ENCODE measurements around the gene PHKG1. TPM values are rescaled to one million over a fixed set of nuclear protein-coding genes. Genes with fewer than 3 reads are reported as not detected.
A peak's percentile ranks its signal among the peaks of the same experiment; 100 is the strongest.

PHKG1 gene
- total and polyA plus RNA-seq, 2 of the 8 experiments (the other 6 are each of a cell fraction or from before 2014, with no cell fraction given) = 0.03 to 0.61 TPM

DNA sequence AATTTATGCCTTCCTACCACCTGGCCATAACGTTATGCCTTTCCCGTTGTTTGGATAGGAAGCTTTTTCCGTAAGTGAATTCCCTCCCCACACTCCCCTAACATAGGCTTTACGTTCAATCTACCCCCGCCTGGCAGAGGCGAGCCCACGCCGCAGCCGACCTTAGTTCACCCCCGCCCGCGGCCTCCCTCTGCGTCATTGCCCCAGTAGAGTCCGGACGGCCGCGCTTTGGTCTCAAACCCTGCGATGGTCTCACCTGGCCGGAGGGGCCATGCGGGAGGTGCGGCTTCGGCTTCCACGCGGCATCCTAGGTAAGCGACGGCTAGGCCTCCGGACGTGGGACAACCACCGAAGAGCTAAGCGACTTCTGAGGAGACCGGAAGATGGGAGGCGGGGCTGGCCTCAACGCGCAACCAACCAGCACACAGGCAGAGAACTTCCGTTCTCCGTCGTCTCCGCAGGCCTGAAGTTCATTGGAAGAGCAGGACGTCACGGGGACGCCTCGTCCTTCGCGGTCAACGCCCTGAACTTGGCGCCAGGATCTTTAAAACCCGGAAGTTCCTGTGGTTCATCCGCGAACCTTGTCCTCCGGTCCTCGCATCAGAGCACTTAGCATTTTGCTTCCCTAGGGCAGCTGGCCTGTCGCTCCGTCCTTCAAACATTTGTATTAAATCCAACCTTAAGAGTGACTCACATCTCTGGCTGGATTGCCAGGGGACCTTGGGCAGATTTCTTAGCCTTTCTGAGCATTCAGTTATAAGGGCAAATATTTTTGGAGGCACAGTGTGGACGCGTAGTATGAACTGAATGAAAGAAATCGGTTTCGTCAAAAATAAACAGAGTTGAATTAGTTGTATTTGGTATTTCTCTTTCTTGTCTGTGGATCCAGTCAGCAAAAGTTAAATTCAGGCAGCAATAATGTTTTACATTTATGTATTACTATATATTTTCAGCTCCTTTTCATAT is 13.6 kb upstream of the PHKG1 start, which contains the start of gene CHCHD2:
Gene CHCHD2, minus strand, starts transcription at position 369 of the 966 bp plus-strand sequence. Its CDS starts 63 bp downstream, at position 306.
- H3K79me2 ChIP-seq (ENCODE audit: control insufficient read depth in 1 of 2, insufficient read depth in 2 of 2, low read length in 2 of 2) = peaks cover 0 to 10% of the 10 kb centered on the region in 2 experiments; a peak in 2 of 4 replicates
- H3K4me1 ChIP-seq (replicated peaks in 1 of 4; ENCODE audit: control insufficient read depth in 3 of 4, insufficient read depth in 4 of 4, low read length in 3 of 4) = no peaks in the 10 kb centered on the region
- H3K36me3 ChIP-seq (ENCODE audit: control insufficient read depth in 2 of 4, insufficient read depth in 4 of 4, low read length in 3 of 4) = peaks cover 4 to 19% (median 11%) of the 10 kb centered on the region in 4 experiments; a peak in 7 of 8 replicates
- H2AK5ac ChIP-seq (ENCODE audit: low read depth, low read length) = no peak within 1 kb of the TSS
- H2BK12ac ChIP-seq (ENCODE audit: low read depth, low read length) = no peak within 1 kb of the TSS
- no peak for FAIRE-seq
- H2BK20ac ChIP-seq (ENCODE audit: low read length) = no peak within 1 kb of the TSS
- H4K91ac ChIP-seq (replicated peaks; ENCODE audit: insufficient read length, low read length) = no peak within 1 kb of the TSS
- no peak within 1 kb of the TSS; the same call in 1 of the 2 replicates for H3K18ac ChIP-seq (ENCODE audit: extremely low read depth, low read length)
- H2BK15ac ChIP-seq (ENCODE audit: low read length) = no peak within 1 kb of the TSS
- H2BK120ac ChIP-seq (replicated peaks; ENCODE audit: low read depth, low read length) = no peak within 1 kb of the TSS
- peak within 1 kb of the TSS; percentile 51; the same call in 1 of the 2 replicates for H2AFZ ChIP-seq (ENCODE audit: low read length)
- H3K14ac ChIP-seq (ENCODE audit: insufficient read length) = no peak within 1 kb of the TSS
- H3K27me3 ChIP-seq (replicated peaks in 1 of 4; ENCODE audit: control insufficient read depth in 3 of 4, extremely low read depth in 1 of 4, insufficient read depth in 3 of 4, low read length in 3 of 4) = no peaks in the 10 kb centered on the region
- peak within 1 kb of the TSS; percentile 76; the same call in 1 of the 2 replicates for H4K8ac ChIP-seq (ENCODE audit: extremely low read depth, insufficient read depth, low read length)
- peaks cover 5% of the 10 kb centered on the region; the same call in 1 of the 2 replicates for H3K23me2 ChIP-seq (ENCODE audit: low read depth, low read length)
- H4K5ac ChIP-seq (ENCODE audit: insufficient read length, low read depth, low read length) = no peak within 1 kb of the TSS
- H3K27ac ChIP-seq (ENCODE audit: low read depth, low read length) = peak within 1 kb of the TSS; percentile 58; the same call in 1 of the 2 replicates
- no peak within 1 kb of the TSS for H3K23ac ChIP-seq (ENCODE audit: insufficient read length)
- 41% methylated on average over 55 of the region's 57 CpGs; no CpG with 5 or more reads in 1 of the 2 experiments for WGBS, 2 experiments (ENCODE audit: extremely low coverage in 1 of 2, insufficient coverage in 1 of 2, insufficient read length in 1 of 2, insufficient replicate concordance in 2 of 2, low coverage in 1 of 2, low lambda C conversion rate in 2 of 2, missing lambda C conversion rate in 1 of 2)
- H2BK5ac ChIP-seq (ENCODE audit: low read depth, low read length) = 0 out of 2 replicates have a peak within 1 kb of the TSS, but pooled peaks have one; percentile 28
- peak within 1 kb of the TSS in 3 of 4 experiments; percentile 58 to 91 (median 73); a peak in 6 of 7 replicates for H3K9ac ChIP-seq (replicated peaks in 1 of 4; ENCODE audit: extremely low read depth in 1 of 4, low read depth in 3 of 4, low read length in 3 of 4)
- H3K79me1 ChIP-seq (ENCODE audit: low read depth, low read length) = no peaks in the 10 kb centered on the region
- H3K4me3 ChIP-seq (ENCODE audit: extremely low read depth in 1 of 4, insufficient read depth in 2 of 4, low read depth in 3 of 4, low read length in 4 of 4) = peak within 1 kb of the TSS; percentile 75 to 93 (median 86)
- peaks cover 0 to 2% of the 10 kb centered on the region in 2 experiments for H4K20me1 ChIP-seq (replicated peaks in 1 of 2; ENCODE audit: control insufficient read depth in 1 of 2, insufficient read depth in 2 of 2, low read length in 2 of 2)
- peak; percentile 59 to 83 for DNase-seq (ENCODE audit: low read depth in 1 of 2, low spot score in 2 of 2)
- no peak within 1 kb of the TSS for H3K56ac ChIP-seq (replicated peaks; ENCODE audit: insufficient read length, low read depth, low read length)
- H3K9me3 ChIP-seq (ENCODE audit: insufficient read depth in 2 of 2, low read depth in 1 of 2, low read length in 1 of 2) = peaks cover 12 to 35% of the 10 kb centered on the region in 2 experiments; a peak in 2 of 4 replicates
- H3K4ac ChIP-seq (replicated peaks; ENCODE audit: insufficient read length, low read depth, low read length) = no peak within 1 kb of the TSS
- H3K4me2 ChIP-seq (ENCODE audit: insufficient read depth in 1 of 2, low read depth in 2 of 2, low read length in 2 of 2) = peak within 1 kb of the TSS; percentile 62 to 84
- CTCF ChIA-PET (ENCODE audit: partially characterized antibody) = interaction anchor here (0.6 kb wide), 1 partner anchor 28 kb away, joined by 3 read pairs; no protein-coding TSS in a partner anchor
- POLR2A ChIA-PET (ENCODE audit: partially characterized antibody) = interaction anchor here (0.7 to 2.1 kb wide), 4 partner anchors 55 to 219 kb away, joined by 3 to 7 read pairs (median 4); partner anchors contain the start of genes CCT6A, PSPH and ZNF713
- TF ChIP-seq MAX (IDR thresholded peaks at IDR 0.05) (0 out of 2 replicates have a peak, but pooled peaks have one; percentile 33), SP1 (IDR thresholded peaks at IDR 0.05; ENCODE audit: low read depth, low read length) (peak; percentile 88), CHD2 (IDR thresholded peaks at IDR 0.05; ENCODE audit: low read length) (peak; percentile 63), SIX5 (IDR thresholded peaks at IDR 0.05; ENCODE audit: low read depth, low read length) (no peak), POU5F1 (IDR thresholded peaks at IDR 0.05; ENCODE audit: low read depth, low read length) (no peak), JUN (IDR thresholded peaks at IDR 0.05; ENCODE audit: low read depth, low read length) (no peak), BRCA1 (IDR thresholded peaks at IDR 0.05; ENCODE audit: low read depth, low read length) (no peak), KDM5A (IDR thresholded peaks at IDR 0.05; ENCODE audit: low read length) (0 out of 2 replicates have a peak, but pooled peaks have one; percentile 17)
- TF ChIP-seq, protein P1, sequence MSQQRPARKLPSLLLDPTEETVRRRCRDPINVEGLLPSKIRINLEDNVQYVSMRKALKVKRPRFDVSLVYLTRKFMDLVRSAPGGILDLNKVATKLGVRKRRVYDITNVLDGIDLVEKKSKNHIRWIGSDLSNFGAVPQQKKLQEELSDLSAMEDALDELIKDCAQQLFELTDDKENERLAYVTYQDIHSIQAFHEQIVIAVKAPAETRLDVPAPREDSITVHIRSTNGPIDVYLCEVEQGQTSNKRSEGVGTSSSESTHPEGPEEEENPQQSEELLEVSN (IDR thresholded peaks at IDR 0.05) = peak; percentile 36; the same call in 1 of the 2 replicates

Data from H1 (cell line).